K562 (cell line): Measurements from ENCODE around the gene ENKD1. TPM values are rescaled to one million over a fixed set of nuclear protein-coding genes. Genes with fewer than 3 reads are reported as not detected.

Experiments
- ATAC-seq: fragments of 200-7000 bp; cut with Tn5 transposase; 3 replicates; pipeline ENCODE4 v1.9.1; 2020; ENCODE audit warnings: moderate library complexity
- BruUV-seq: library from RNA; stranded (reverse); fragments of 400-500 nt; replicated peaks from 2 replicates; lab custom pipeline; 2021; lab: Mats Ljungman, UMichigan
- CTCF ChIA-PET: fragments of 300-600 bp; formaldehyde crosslinking; extraction: SDS; loops from one replicate; lab custom pipeline; 2021; ENCODE audit warnings: low intra/inter-chr PET ratio; lab: Yijun Ruan, JAX
- POLR2A ChIA-PET: fragments of 300-600, 350-650 bp; sonication (Branson Sonifier 250); formaldehyde crosslinking; extraction: SDS; loops from one replicate; lab custom pipeline; 2021; ENCODE audit warnings: antibody characterized with exemption, inconsistent platforms; lab: Yijun Ruan, JAX
- DNase-seq, 4 experiments: peaks; one replicate each; pipeline versions ENCODE4 v3.0.0 to v3.0.0-alpha.2; 2011 to 2018; ENCODE audit warnings: low spot score in 3 of 4, mixed read lengths in 3 of 4; ENCODE audit errors: extremely low read depth in 1 of 4
- FAIRE-seq: peaks from 2 replicates; lab custom pipeline; 2011; peaks lifted over from hg19 to GRCh38; lab: Jason Lieb, UNC
- H2AFZ ChIP-seq: 2 replicates; pipeline ENCODE4 v1.6.0; 2011; ENCODE audit warnings: low read depth, low read length, control low read depth, inconsistent platforms
- H3K27ac ChIP-seq: fragments of 200-600 bp; 3 replicates; pipeline ENCODE4 v1.8.0; 2011; ENCODE audit warnings: low read depth, mild to moderate bottlenecking, control low read depth, inconsistent platforms, low read length, moderate library complexity, mixed read lengths; ENCODE audit errors: extremely low read depth
- H3K27me3 ChIP-seq, 2 experiments: fragments of 300-600 bp in 1 of 2; 2 replicates in 1 of 2; 3 replicates in 1 of 2; pipeline versions ENCODE4 v1.6.0 to v1.8.0; 2011; ENCODE audit warnings: inconsistent platforms in 2 of 2, low read length in 2 of 2, mild to moderate bottlenecking in 1 of 2, mixed read lengths in 1 of 2, moderate library complexity in 1 of 2; ENCODE audit not compliant: control insufficient read depth in 2 of 2, insufficient read depth in 2 of 2
- H3K36me3 ChIP-seq: fragments of 300-600 bp; 3 replicates; pipeline ENCODE4 v1.8.0; 2011; ENCODE audit warnings: mild to moderate bottlenecking, low read length, inconsistent platforms; ENCODE audit not compliant: control insufficient read depth, insufficient read depth
- H3K4me1 ChIP-seq, 2 experiments: fragments of 200-600 bp in 1 of 2; replicated peaks in 1 of 2; 2 replicates in 1 of 2; 3 replicates in 1 of 2; pipeline versions ENCODE4 v1.5.1 to v1.8.0; 2011; ENCODE audit warnings: inconsistent platforms in 2 of 2, low read length in 2 of 2, mild to moderate bottlenecking in 1 of 2, mixed read lengths in 1 of 2, moderate library complexity in 1 of 2; ENCODE audit not compliant: control insufficient read depth in 2 of 2, insufficient read depth in 2 of 2
- H3K4me2 ChIP-seq: 2 replicates; pipeline ENCODE4 v1.6.1; 2011; ENCODE audit warnings: low read length, control low read depth, inconsistent platforms, mixed read lengths; ENCODE audit not compliant: insufficient read depth
- H3K4me3 ChIP-seq: fragments of 200-600 bp; sonication (generic), shearing (Covaris generic); 2 replicates; pipeline ENCODE4 v1.5.1; 2016; ENCODE audit warnings: control low read depth, inconsistent platforms
- H3K79me2 ChIP-seq: fragments of 200-600 bp; 3 replicates; pipeline ENCODE4 v1.8.0; 2011; ENCODE audit warnings: low read length, inconsistent platforms; ENCODE audit not compliant: control insufficient read depth, insufficient read depth
- H3K9ac ChIP-seq, 2 experiments: 2 replicates each; pipeline versions ENCODE4 v1.6.0 to v1.6.1; 2011; ENCODE audit warnings: low read depth in 2 of 2, low read length in 2 of 2, control low read depth in 1 of 2, inconsistent platforms in 1 of 2, mild to moderate bottlenecking in 1 of 2, mixed read lengths in 1 of 2; ENCODE audit not compliant: insufficient read depth in 1 of 2
- H3K9me1 ChIP-seq: one replicate; pipeline ENCODE4 v1.6.0; 2011; ENCODE audit warnings: inconsistent platforms, mild to moderate bottlenecking, low read length, moderate library complexity; ENCODE audit not compliant: control insufficient read depth, insufficient read depth
- H3K9me3 ChIP-seq: replicated peaks from 2 replicates; pipeline ENCODE4 v1.5.1; 2011; ENCODE audit warnings: low read depth, low read length, inconsistent platforms; ENCODE audit not compliant: control insufficient read depth, insufficient read depth
- H4K20me1 ChIP-seq: replicated peaks from 2 replicates; pipeline ENCODE4 v1.6.1; 2011; ENCODE audit warnings: low read length, inconsistent platforms, mixed read lengths; ENCODE audit not compliant: control insufficient read depth, insufficient read depth
- BDP1 ChIP-seq: IDR thresholded peaks from 3 replicates; pipeline ENCODE4 v1.6.1; 2011; ENCODE audit not compliant: insufficient read length, insufficient read depth
- E2F1 ChIP-seq: sonication (generic); formaldehyde crosslinking; IDR thresholded peaks from 2 replicates; pipeline ENCODE4 v1.8.1; 2023; ENCODE audit warnings: mild to moderate bottlenecking, missing genetic modification reagents, moderate library complexity
- E4F1 ChIP-seq: fragments of 250-450 bp; sonication (Bioruptor Pico); IDR thresholded peaks from 2 replicates; pipeline ENCODE4 v1.5.0; 2021; ENCODE audit warnings: mild to moderate bottlenecking, borderline replicate concordance
- FOS ChIP-seq: IDR thresholded peaks from 3 replicates; pipeline ENCODE4 v1.6.1; 2011; ENCODE audit not compliant: insufficient read length; ENCODE audit errors: extremely low read depth
- HDAC3 ChIP-seq: fragments of 450-650 bp; IDR thresholded peaks from 2 replicates; pipeline ENCODE4 v1.6.1; 2018; ENCODE audit warnings: borderline replicate concordance, mild to moderate bottlenecking, moderate library complexity; ENCODE audit not compliant: partially characterized antibody
- LEF1 ChIP-seq: fragments of 450-650 bp; IDR thresholded peaks from 2 replicates; pipeline ENCODE4 v1.6.1; 2016; ENCODE audit warnings: mild to moderate bottlenecking
- MAFG ChIP-seq: fragments of 450-650 bp; conservative IDR thresholded peaks from 2 replicates; pipeline ENCODE4 v1.6.1; 2016; ENCODE audit warnings: missing genetic modification characterization, missing compliant biosample characterization
- NCOA2 ChIP-seq, 2 experiments: fragments of 450-650 bp; IDR thresholded peaks; 2 replicates each; pipeline ENCODE4 v1.6.1; 2018; ENCODE audit warnings: mild to moderate bottlenecking in 2 of 2, moderate library complexity in 1 of 2; ENCODE audit not compliant: partially characterized antibody in 2 of 2
- OTX1 ChIP-seq: fragments of 450-650 bp; formaldehyde crosslinking; IDR thresholded peaks from 2 replicates; pipeline ENCODE4 v1.4.0; 2022; ENCODE audit warnings: mild to moderate bottlenecking
- PHF21A ChIP-seq: fragments of 450-650 bp; IDR thresholded peaks from 2 replicates; pipeline ENCODE4 v1.6.1; 2017; ENCODE audit warnings: low read depth, borderline replicate concordance
- PTRF ChIP-seq: fragments of 450-650 bp; IDR thresholded peaks from 2 replicates; pipeline ENCODE4 v1.6.1; 2016; ENCODE audit warnings: mild to moderate bottlenecking, missing genetic modification characterization, missing compliant biosample characterization
- RAD21 ChIP-seq, 2 experiments: fragments of 250-450 bp in 1 of 2; fragments of 450-650 bp in 1 of 2; sonication (Bioruptor Pico) in 1 of 2; formaldehyde crosslinking in 1 of 2; IDR thresholded peaks in 1 of 2; conservative IDR thresholded peaks in 1 of 2; 2 replicates each; pipeline versions ENCODE4 v1.4.0 to v1.8.0; 2020 to 2022; ENCODE audit warnings: mild to moderate bottlenecking in 2 of 2, moderate library complexity in 1 of 2
- SMAD3 ChIP-seq: fragments of 450-650 bp; formaldehyde crosslinking; conservative IDR thresholded peaks from 2 replicates; pipeline ENCODE4 v1.4.0; 2020; ENCODE audit warnings: mild to moderate bottlenecking
- SP2 ChIP-seq: IDR thresholded peaks from 2 replicates; pipeline ENCODE4 v1.6.1; 2011; ENCODE audit warnings: mild to moderate bottlenecking, low read depth, low read length, moderate library complexity; ENCODE audit not compliant: poor library complexity, severe bottlenecking; ENCODE audit errors: extremely low read depth
- ZNF395 ChIP-seq: fragments of 200-800 bp; sonication (Bioruptor generic); IDR thresholded peaks from 2 replicates; pipeline ENCODE4 v1.6.1; 2017; ENCODE audit warnings: missing genetic modification characterization, missing compliant biosample characterization
- ZNF398 ChIP-seq: fragments of 250-450 bp; sonication (Bioruptor Pico); IDR thresholded peaks from 2 replicates; pipeline ENCODE4 v1.8.0; 2021; ENCODE audit warnings: moderate library complexity, mild to moderate bottlenecking, inconsistent platforms
- WGBS: fragments of 100-300 bp; shearing (Covaris generic); methylation state at CpG from one replicate; pipeline ENCODE4 v1.1.6; 2016; ENCODE audit warnings: low coverage, mixed read lengths; ENCODE audit not compliant: insufficient coverage; ENCODE audit errors: missing lambda C conversion rate; 5-methylcytosine and 5-hydroxymethylcytosine counted together
- in situ Hi-C: fragments of 300-500 bp; cut with MboI; formaldehyde crosslinking; loops from 4 replicates; pipeline ENCODE4 v1.15.0; 2018; ENCODE audit warnings: inconsistent platforms, mixed read lengths
- intact Hi-C: fragments of 100-400 bp; cut with micrococcal nuclease; formaldehyde crosslinking; loops from 2 replicates; pipeline ENCODE4 v1.14.2; 2022
- polyA plus RNA-seq, 8 experiments: library from polyadenylated mRNA; depleted of rRNA in 4 of 8; stranded (reverse) in 5 of 8; unstranded in 3 of 8; fragments of >200 nt; fragmentation: Nextera tagmentation in 2 of 8; fragmentation: Illumina TruSeq in 1 of 8; extraction: Ambion mirVana in 2 of 8; extraction: Trizol in 1 of 8; gene quantifications; 2 replicates each; pipeline versions ENCODE4 v1.2.1 to v1.2.3, GENCODE V29; 2011 to 2014; ENCODE audit warnings: inconsistent platforms in 1 of 8, missing spikeins in 1 of 8
- total RNA-seq, 7 experiments: library from RNA; depleted of rRNA in 6 of 7; stranded (reverse); fragments of >200 nt in 6 of 7; fragmentation: Illumina TruSeq in 2 of 7; extraction: Trizol in 2 of 7; gene quantifications; 2 replicates each; pipeline versions ENCODE4 v1.2.1 to v1.2.3, GENCODE V29; 2011 to 2021; ENCODE audit warnings: low replicate concordance in 1 of 7

The ENKD1 gene
- total and polyA plus RNA-seq, 9 of the 15 experiments (the other 6 are each of a cell fraction or from before 2014, with no cell fraction given) = 1.1 to 26.9 (median 8.3) TPM

- no TSS peak for BruUV-seq
- Histone ChIP-seq H4K20me1 (peaks cover 2% of the 10 kb centered on the region; the same call in 1 of the 2 replicates), H3K4me2 (no peak overlapping the region), H3K27ac (no peak overlapping the region), H3K9me1 (no peaks in the 10 kb centered on the region), H3K27me3 (no peaks in the 10 kb centered on the region), H3K9me3 (no peaks in the 10 kb centered on the region), H3K4me3 (no peak overlapping the region), H3K36me3 (peaks cover 7% of the 10 kb centered on the region; the same call in 2 of the 3 replicates), H2AFZ (no peak overlapping the region), H3K4me1 (peaks cover 14 to 71% of the 10 kb centered on the region in 2 experiments), H3K9ac (no peak overlapping the region; a peak in 1 of 4 replicates), H3K79me2 (peaks cover 10% of the 10 kb centered on the region)
- DNase-seq (no peak), ATAC-seq (no peak), FAIRE-seq (no peak)
- intact Hi-C loops = no loop called here
- WGBS = 69% methylated on average over 4 of the region's 4 CpGs
- in situ Hi-C loops = no loop called here
- ChIA-PET POLR2A (interaction anchor here (0.8 kb wide), 1 partner anchor 102 kb away, joined by 3 read pairs; the partner anchor contains the start of gene CTCF), CTCF (no interaction called here)
- TF ChIP-seq LEF1 (no peak), E4F1 (no peak), E2F1 (CRISPR knock-in tag) (no peak), PTRF (tag) (no peak), SMAD3 (CRISPR knock-in tag) (no peak), SP2 (no peak), ZNF398 (CRISPR knock-in tag) (no peak), MAFG (tag) (no peak), ZNF395 (CRISPR knock-in tag) (no peak), NCOA2 (IDR thresholded peaks at IDR 0.05; ENCODE audit: partially characterized antibody in 2 of 2) (no peak), HDAC3 (no peak), BDP1 (no peak), FOS (no peak), PHF21A (no peak), RAD21 (CRISPR knock-in tag; conservative IDR thresholded peaks at IDR 0.05 in 1 of 2, IDR thresholded peaks at IDR 0.05 in 1 of 2) (no peak), OTX1 (no peak)
Observed at GRCh38 chr16:67664258-67664657, 2.3 kb downstream of the ENKD1 start.
